ENCODE data around the gene AKT1. TPM values are rescaled to one million over a fixed set of nuclear protein-coding genes. Genes with fewer than 3 reads are reported as not detected.

AKT1 gene
- total and polyA plus RNA-seq, 2 of the 13 experiments (the other 11 are each of a cell fraction or from before 2014, with no cell fraction given): 96.2 to 116 TPM

GRCh38 chr14:104745431-104745830 lies 50.1 kb downstream of the AKT1 start:
- CTCF ChIA-PET (ENCODE audit: low intra/inter-chr PET ratio, low total read pairs): no interaction called here
- no peak overlapping the region for H3K27ac ChIP-seq (ENCODE audit: extremely low read length, insufficient read depth, low read length)
- intact Hi-C loops (cut with micrococcal nuclease; ENCODE audit: unreplicated experiment) (no loop called here), in situ Hi-C loops (cut with HindIII; ENCODE audit: extremely low pct_ligation_motif_present, low pct_unique_long_range_greater_than_20kb) (no loop called here)
- H4K20me1 ChIP-seq (ENCODE audit: insufficient read depth, low read length): no peaks in the 10 kb centered on the region
- ATAC-seq: no peak
- no peaks in the 10 kb centered on the region for H3K27me3 ChIP-seq (ENCODE audit: control insufficient read depth in 1 of 2, insufficient read depth in 2 of 2, low read length in 2 of 2)
- BruUV-seq (replicated peaks): no TSS peak
- no peak for DNase-seq (ENCODE audit: low spot score)
- H3K4me3 ChIP-seq (replicated peaks in 1 of 3; ENCODE audit: insufficient read depth in 1 of 3, low read depth in 2 of 3, low read length in 3 of 3): no peak overlapping the region
- no peaks in the 10 kb centered on the region for H3K79me2 ChIP-seq (ENCODE audit: insufficient read depth, low read length)
- no peak overlapping the region for H3K9ac ChIP-seq (ENCODE audit: insufficient read depth, low read depth, low read length)
- 94% methylated on average over 6 of the region's 9 CpGs for WGBS (ENCODE audit: low lambda C conversion rate)
- H3K4me2 ChIP-seq (ENCODE audit: low read depth, low read length): no peak overlapping the region
- no peaks in the 10 kb centered on the region; a peak in 2 of 5 replicates for H3K36me3 ChIP-seq (replicated peaks in 1 of 2; ENCODE audit: control insufficient read depth in 1 of 2, insufficient read depth in 2 of 2, low read length in 2 of 2)
- POLR2A ChIA-PET: interaction anchor here (1.3 to 1.4 kb wide), 2 partner anchors 9 to 21 kb away, joined by 3 read pairs; no protein-coding TSS in a partner anchor
- H3K9me3 ChIP-seq (ENCODE audit: low read length): no peaks in the 10 kb centered on the region
- FAIRE-seq: no peak
- H3K4me1 ChIP-seq (ENCODE audit: insufficient read depth, low read length): peaks cover 62% of the 10 kb centered on the region
- H2AFZ ChIP-seq (ENCODE audit: low read length): no peak overlapping the region
- TF ChIP-seq ZNF136 (CRISPR knock-in tag; IDR thresholded peaks at IDR 0.05; ENCODE audit: low read depth): no peak
- no peak for TF ChIP-seq ZSCAN31 (CRISPR knock-in tag; IDR thresholded peaks at IDR 0.05; ENCODE audit: low read depth)
- TF ChIP-seq ZGPAT (CRISPR knock-in tag; IDR thresholded peaks at IDR 0.05): no peak
- TF ChIP-seq POLR2A (IDR thresholded peaks at IDR 0.05; ENCODE audit: insufficient read depth in 1 of 2, low read depth in 2 of 2, low read length in 2 of 2): 0 out of 4 replicates have a peak, but pooled peaks of 1 of the 2 experiments have one; percentile 31
- no peak for TF ChIP-seq ZNF3 (CRISPR knock-in tag; IDR thresholded peaks at IDR 0.05)
- TF ChIP-seq ZNF10 (CRISPR knock-in tag; IDR thresholded peaks at IDR 0.05; ENCODE audit: borderline replicate concordance, low read depth): no peak
- TF ChIP-seq ZNF567 (CRISPR knock-in tag; IDR thresholded peaks at IDR 0.05; ENCODE audit: borderline replicate concordance): no peak
- TF ChIP-seq NR2F6 (IDR thresholded peaks at IDR 0.05): peak; percentile 56
- TF ChIP-seq NR2F6 (CRISPR knock-in tag; IDR thresholded peaks at IDR 0.05): peak; percentile 13; the same call in 1 of the 2 replicates

GRCh38 chr14:104744484-104744883 lies 51.1 kb downstream of the AKT1 start:
- FAIRE-seq: no peak
- Histone ChIP-seq H3K79me2 (ENCODE audit: insufficient read depth, low read length) (no peaks in the 10 kb centered on the region), H3K36me3 (replicated peaks in 1 of 2; ENCODE audit: control insufficient read depth in 1 of 2, insufficient read depth in 2 of 2, low read length in 2 of 2) (no peaks in the 10 kb centered on the region; a peak in 2 of 5 replicates), H3K4me3 (replicated peaks in 1 of 3; ENCODE audit: insufficient read depth in 1 of 3, low read depth in 2 of 3, low read length in 3 of 3) (no peak overlapping the region), H3K9me3 (ENCODE audit: low read length) (no peaks in the 10 kb centered on the region), H3K4me2 (ENCODE audit: low read depth, low read length) (no peak overlapping the region), H3K27me3 (ENCODE audit: control insufficient read depth in 1 of 2, insufficient read depth in 2 of 2, low read length in 2 of 2) (no peaks in the 10 kb centered on the region), H2AFZ (ENCODE audit: low read length) (no peak overlapping the region), H3K9ac (ENCODE audit: insufficient read depth, low read depth, low read length) (no peak overlapping the region), H3K27ac (ENCODE audit: extremely low read length, insufficient read depth, low read length) (no peak overlapping the region), H3K4me1 (ENCODE audit: insufficient read depth, low read length) (peaks cover 53% of the 10 kb centered on the region), H4K20me1 (ENCODE audit: insufficient read depth, low read length) (no peaks in the 10 kb centered on the region)
- in situ Hi-C loops (cut with HindIII; ENCODE audit: extremely low pct_ligation_motif_present, low pct_unique_long_range_greater_than_20kb) (no loop called here), intact Hi-C loops (cut with micrococcal nuclease; ENCODE audit: unreplicated experiment) (no loop called here)
- DNase-seq (ENCODE audit: low spot score): no peak
- TF ChIP-seq CCAR2 (optimal IDR thresholded peaks at IDR 0.05; ENCODE audit: low read depth, low read length) (no peak), ZNF468 (CRISPR knock-in tag; IDR thresholded peaks at IDR 0.05) (no peak), ZNF709 (CRISPR knock-in tag; IDR thresholded peaks at IDR 0.05) (no peak)
- ATAC-seq: no peak
- no TSS peak for BruUV-seq (replicated peaks)
- CTCF ChIA-PET (ENCODE audit: low intra/inter-chr PET ratio, low total read pairs): no interaction called here
- POLR2A ChIA-PET: interaction anchor here (0.6 to 1.4 kb wide), 2 partner anchors 22 to 120 kb away, joined by 3 read pairs; no protein-coding TSS in a partner anchor
- WGBS (ENCODE audit: low lambda C conversion rate): 92% methylated on average over 9 of the region's 10 CpGs
